Hepatic stellate cell (primary cell): ENCODE data around the gene GRB10.
"Not testable (repeated sequence)": the region's sequence is repeated elsewhere in the genome, so short reads cannot be mapped to it uniquely, and the experiment has no call there.

ENCODE experiments used
- DNase-seq: peaks from one replicate; pipeline ENCODE4 v3.0.0; 2011; ENCODE audit warnings: low spot score

GRB10 gene

DNA sequence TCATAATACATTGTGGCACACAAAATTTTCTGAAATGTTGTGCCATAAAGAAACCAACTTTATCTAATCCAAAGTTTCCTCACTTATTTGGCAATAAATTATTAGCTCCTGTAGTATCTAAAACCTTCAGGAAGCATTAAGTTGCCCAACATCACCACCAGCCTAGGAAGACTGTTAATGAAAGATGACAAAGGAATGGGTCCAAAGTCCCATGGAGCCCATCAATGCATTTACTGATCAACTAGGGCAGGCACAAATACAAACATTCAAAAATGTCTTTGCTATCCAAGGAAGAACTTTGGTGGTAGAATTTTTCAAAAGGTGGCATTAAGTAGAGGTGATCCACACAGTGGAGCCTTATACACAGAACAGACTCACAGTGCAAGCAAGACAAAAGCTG is 4.5 kb downstream of the GRB10 start:
- DNase-seq = no peak

DNA sequence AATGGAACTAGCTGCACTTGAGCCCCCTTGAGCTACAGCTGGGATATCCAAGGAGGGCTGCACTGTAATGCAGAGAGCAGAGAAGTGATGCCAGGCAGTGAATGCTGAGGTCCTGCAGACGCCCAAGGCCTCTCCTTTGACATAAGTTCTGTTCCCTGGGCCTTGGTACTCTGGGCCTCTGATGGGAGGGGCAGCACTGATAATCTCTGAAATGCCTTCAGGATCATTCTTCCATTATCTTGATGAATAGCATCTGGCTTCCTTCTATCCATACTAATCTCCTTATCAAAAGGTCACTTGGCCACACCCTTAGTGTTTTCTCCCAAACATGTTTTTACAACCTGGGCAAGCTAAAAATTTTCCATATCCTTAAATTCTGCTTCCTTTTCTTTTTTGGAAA is 6.9 kb downstream of the GRB10 start:
- no peak for DNase-seq

DNA sequence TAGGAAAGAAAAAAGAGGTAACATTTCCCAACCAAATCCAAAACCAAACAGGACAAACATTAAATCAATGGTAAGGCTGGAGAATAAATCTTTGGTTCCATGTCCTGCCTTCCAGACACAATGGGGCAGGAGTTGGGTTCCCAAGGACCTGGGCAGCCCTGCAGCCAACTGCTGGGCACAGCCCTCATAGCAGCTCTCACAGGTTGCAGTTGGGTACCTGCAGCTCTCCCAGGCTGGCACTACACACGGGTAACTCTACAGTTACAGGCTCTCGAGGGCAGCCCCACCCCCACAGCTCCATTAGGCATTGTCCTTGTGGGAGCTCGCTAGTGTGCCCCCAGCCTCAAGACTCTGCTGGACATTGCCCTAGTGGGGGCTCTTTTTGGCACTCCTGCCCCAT is 7.5 kb downstream of the GRB10 start:
- no peak for DNase-seq

GRCh38 chr7:50774319-50774718 is 8.4 kb downstream of the GRB10 start:
- DNase-seq = no peak

GRCh38 chr7:50773071-50773470 is 9.6 kb downstream of the GRB10 start:
- not testable (repeated sequence) for DNase-seq

DNA sequence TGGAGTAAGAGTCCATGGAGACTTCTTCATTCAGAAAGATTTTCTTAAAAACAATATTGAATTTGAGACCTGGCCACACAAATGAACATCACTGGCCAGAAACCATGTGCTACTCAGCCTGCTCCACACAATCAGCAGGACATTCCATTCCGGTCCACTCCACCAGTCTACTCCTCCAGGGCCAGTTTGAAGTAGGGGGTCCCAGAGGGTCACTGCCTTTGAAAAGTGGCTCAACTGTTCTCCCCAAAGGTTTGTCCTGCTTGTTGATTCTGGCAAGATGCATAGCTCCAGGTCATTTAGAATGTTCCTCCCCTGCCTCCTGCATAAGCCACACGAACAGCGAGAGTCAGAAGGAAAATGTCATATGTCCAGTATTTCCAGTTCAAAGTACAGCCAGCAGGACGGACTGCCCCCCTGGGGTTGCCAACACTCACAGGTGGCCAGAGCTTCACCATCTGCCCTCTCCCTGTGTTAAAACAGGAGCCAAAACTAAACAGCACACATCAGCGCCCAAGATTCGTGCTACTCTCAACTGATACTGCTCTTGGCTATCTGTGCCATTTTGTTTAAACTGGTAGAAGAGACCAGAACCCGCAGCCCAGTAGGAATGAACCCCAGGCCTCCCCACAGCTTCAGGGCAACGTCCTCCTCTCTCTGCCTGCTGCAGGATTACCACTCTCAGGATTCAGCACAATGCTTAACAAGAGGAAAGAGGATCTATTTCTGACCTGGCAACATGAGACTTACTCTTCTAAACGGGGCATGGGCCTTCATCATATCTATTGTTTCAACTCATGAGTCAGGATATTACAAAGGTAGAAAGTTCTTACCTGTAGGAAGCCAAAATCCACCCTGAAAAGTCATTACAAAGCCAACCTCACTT is 11.3 kb downstream of the GRB10 start:
- DNase-seq = no peak

DNA sequence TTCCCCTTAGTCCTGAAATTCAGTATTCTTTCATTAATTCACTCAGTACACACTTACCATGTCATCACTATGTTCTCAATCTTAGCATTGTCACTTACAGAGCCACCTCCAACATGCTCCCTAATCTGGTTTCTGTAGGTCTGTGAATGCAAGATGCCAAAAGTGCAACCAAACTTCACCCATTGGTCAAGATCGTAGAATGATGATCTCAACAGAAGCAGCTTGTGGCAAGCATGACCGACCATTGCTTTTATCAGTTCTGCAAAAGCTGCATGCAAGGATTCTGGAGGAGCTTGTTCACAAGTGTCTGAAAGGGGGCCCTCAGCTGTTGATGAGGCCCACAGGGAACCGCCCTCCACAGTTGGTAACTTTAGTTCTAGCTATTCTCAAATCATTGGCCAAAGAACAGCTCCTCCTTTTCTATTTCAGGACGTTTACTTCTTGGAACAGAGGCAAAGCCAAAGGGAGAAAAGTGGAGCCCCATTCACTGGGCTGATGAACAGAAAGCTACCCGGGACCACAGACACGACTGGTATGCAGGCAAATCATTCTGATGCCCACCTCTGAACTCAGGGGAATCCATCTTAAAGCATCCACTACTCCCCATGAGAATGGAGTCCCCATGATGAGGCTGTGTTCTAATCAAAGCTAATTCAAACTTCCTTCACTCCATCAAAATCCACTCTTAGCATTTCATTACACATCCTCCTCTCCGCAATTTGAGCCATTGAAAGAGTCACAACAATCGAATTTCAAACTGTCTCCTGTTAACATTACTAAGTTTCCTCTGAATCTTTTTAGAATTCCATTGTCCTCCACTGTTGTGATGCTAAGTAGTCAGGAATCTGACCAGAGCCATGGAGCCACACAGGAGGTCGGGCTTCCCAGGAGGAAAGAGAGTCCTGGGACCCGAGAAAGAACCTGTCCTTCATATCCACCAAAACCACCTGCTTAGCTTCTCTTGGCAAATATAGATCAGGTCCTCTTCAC is 13.9 kb downstream of the GRB10 start:
- DNase-seq = no peak

DNA sequence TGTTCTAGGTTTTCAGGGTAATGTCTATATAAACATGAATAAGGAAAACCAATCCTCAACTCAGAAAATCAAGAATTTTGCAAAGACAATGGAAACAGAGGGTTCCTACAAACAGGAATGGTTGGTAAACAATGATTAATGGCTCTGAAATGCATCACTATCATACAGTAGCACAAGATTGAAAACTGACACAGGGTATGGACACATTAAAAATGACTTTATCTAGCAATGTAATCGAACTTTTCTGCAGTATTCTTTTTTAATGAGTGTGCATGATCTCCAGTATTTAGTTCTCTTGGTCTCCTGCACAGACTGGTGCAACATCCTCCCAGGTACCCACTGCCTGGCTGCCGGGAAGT is 15.9 kb downstream of the GRB10 start:
- no peak for DNase-seq

GRCh38 chr7:50766106-50766848 is 16.4 kb downstream of the GRB10 start:
- no peak for DNase-seq

DNA sequence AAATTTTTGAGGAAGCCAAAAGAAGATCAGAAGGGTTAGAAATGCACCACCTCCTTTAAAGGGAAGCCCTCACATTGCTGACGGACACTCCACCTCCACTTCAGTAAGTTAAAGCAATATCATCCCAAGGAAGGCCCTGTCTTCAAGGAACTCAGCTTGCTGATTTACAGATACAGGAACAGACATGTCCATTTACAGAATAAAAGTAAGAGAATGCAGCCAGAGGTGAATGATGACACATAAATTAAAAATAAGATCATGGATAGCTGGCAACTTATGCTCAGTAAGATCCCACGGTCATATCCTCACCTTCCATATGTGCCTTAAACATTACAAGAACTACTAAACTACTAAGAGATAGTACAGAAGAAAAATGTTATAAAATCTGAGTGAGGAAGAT is 20.4 kb downstream of the GRB10 start:
- no peak for DNase-seq

- DNase-seq = no peak
Observed at GRCh38 chr7:50761713-50762112, 21.0 kb downstream of the GRB10 start.

DNA sequence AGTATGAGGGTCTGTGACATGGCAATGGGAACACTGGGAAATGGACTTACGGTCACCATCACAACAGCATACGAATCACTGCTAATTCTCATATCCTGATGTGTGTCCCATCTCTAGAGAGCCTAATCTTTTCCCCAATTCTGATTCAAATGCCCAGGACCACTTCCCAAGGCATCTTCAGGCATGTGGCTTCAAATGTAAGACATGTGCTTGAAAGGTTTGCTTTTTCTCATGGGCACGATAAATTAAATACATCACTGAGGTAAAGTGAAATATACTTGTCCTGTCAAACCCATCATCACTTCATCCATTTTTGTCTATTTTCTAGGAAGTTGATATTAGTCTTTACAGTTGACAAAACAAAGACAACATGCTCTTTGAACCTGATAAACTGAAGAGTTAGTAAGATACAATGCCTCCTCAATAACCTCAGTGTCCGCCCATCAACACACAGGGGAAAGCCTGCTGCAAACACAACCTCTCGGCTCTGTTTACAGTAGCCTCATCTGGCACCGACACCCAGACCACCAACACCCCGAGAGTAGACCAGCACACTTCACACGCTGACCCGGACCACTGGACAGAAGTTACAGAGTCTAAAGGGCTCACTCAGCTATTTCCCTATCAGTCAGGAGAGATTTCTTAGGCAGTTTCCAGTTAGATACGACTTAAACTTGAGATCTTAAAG is 24.8 kb downstream of the GRB10 start:
- DNase-seq = no peak

- no peak for DNase-seq
Observed at GRCh38 chr7:50756180-50756579, 26.5 kb downstream of the GRB10 start.

DNA sequence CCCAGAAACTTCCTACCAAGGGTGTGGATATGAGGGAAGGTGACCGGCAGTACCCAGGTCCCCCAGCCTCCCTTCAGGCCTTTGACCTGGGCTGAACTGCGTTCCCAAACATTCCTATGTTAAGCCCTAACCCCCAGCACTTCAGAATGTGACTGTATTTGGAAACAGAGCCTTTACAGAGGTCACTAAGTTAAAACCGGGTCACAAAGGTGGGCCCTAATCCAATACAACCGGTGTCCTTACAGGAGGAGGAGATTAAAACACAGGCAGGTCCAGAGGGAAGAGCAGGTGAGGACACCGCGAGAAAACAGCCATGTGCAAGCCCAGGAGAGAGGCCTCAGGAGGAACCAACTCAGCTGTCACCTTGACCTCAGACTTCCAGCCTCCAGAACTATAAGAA is 28.0 kb downstream of the GRB10 start:
- DNase-seq = no peak

DNA sequence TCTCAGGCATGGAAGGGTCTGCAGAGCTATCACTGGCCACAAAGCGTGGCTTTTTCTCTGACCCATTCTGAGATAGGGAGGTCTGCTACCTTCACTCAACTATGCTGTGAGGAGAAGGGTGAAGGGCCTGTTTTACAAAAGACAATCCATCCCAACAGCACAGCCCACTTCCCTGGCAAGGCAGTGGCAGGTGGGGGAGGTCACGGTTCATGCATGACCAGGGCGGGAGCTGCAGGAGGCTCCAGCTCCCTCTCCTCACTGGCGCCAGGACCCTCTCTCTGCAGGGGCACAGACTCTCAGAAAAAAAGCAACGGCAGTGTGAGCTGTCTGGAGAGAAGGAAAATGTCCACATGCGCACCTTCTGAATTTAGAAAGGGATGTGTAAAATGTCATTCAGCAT is 28.5 kb downstream of the GRB10 start:
- DNase-seq = no peak

DNA sequence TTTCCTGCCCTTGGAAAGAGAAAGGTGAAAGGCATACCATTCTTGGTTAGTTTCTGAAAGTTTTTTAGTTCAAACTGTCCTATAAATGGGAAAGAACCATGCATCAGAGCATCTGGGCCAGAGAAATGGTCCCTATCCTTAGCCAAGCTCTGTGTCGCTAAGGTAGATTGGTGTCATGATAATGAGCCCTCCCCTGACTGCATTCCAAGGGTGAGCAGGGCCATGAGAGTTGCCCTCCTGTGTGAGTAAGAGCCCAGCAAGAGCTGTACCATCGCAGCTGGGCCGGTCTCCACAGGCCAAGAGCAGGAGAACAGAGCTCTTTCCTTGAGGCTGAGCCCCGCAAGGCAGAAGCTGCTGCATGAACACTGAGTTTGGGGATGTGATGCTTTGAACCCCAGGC is 30.3 kb downstream of the GRB10 start:
- DNase-seq = no peak

DNA sequence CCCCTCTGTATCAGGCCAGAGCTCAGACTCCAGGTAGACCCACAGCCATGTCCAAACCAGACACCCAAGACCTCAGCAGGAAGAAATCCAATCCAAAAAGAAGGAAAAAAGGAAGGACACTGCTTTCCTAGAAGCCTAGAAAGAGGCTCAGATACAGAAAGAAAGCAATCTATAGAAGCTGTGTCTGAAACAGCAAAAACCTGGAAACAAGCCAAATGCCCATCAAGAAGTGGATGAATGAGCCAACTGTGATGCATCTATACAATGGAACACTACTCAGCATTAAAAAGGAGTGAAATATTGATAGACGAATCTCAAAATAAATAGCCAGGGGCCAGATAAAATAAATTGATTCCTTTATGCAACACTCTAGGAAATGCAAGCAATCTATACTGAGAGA is 31.6 kb downstream of the GRB10 start:
- no peak for DNase-seq

- no peak for DNase-seq
Observed at GRCh38 chr7:50749896-50750295, 32.8 kb downstream of the GRB10 start.

DNA sequence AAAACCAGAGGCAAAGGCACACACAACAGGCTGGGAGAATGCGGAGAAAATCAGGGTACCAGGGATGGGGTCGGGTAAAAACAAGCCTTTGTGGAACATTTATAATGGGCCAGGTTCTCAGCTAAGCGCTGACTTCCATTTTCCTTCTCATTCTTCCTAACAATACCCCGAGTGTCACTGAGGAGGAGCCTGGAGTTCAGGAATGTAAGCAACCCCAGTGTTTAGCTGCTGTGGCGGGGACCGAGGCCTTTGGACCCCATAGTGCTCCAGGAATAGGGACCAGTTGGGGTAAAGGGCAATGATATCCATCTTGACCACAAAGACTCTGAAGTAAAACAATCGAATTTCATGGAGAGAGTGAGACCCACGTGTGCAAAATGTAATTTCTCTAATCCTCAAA is 34.2 kb downstream of the GRB10 start:
- no peak for DNase-seq

- no peak for DNase-seq
Observed at GRCh38 chr7:50745835-50746234, 36.9 kb downstream of the GRB10 start.

DNA sequence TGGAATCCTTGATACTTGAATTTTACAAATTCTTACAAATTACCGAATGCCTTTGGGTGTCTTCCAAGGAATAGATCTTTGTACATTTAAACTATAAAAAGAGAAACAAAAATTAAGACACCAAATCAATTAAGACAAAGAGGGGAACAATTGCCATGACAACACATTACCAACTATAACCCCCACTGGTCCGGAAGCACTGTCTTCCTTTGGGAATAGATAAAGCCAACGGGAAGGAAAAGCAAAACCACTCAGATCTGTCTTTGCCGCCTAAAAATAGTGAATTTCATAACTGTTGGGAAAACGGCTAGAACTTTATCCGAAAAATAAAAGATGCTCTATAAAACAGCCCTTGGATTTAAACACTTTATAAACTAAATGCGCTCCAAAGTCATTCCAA is 37.4 kb downstream of the GRB10 start:
- DNase-seq = no peak

DNA sequence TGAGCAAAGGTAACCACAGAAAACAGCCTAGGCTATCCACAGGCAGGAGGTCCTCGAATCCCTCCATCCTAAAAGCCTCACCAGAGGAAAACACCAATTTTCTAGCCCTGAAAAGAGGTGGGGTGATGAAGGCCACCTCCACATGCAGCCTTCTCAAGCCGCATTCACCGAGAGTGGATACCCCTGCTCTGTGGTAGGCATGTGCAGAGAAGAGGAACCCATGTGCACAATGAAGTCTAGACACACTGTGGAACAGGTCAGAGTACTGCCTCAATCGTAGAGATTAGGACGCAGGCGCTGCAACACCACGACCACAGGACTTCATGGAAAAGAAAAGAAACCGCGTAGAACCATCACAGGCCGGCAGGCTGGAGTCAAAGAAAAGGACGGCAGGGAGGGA is 38.8 kb downstream of the GRB10 start:
- no peak for DNase-seq
